Transverse colon (tissue), 4 donors: Measurements from ENCODE around the gene ADPRS. TPM values are rescaled to one million over a fixed set of nuclear protein-coding genes. Genes with fewer than 3 reads are reported as not detected.

Source experiments
- DNase-seq: peaks from one replicate; pipeline ENCODE4 v3.0.0-alpha.2; 2019
- H3K27ac ChIP-seq, 4 donors: fragments of 200-600 bp; sonication (generic); 2 replicates each; pipeline ENCODE4 v1.5.1; 2016 to 2018; ENCODE audit warnings: inconsistent platforms in 4 of 4
- H3K27me3 ChIP-seq: fragments of 200-600 bp; sonication (generic); 2 replicates; pipeline ENCODE4 v1.5.1; 2017; ENCODE audit warnings: inconsistent platforms
- H3K36me3 ChIP-seq, 4 donors: fragments of 200-600 bp; sonication (generic); 2 replicates each; pipeline ENCODE4 v1.5.1; 2017 to 2019; ENCODE audit warnings: inconsistent platforms in 4 of 4
- H3K4me1 ChIP-seq, 4 donors: fragments of 200-600 bp; sonication (generic); 2 replicates each; pipeline ENCODE4 v1.5.1; 2017 to 2020; ENCODE audit warnings: inconsistent platforms in 4 of 4
- H3K4me3 ChIP-seq, 4 donors: fragments of 200-600 bp; sonication (generic); 1 replicate in 1 of 4; 2 replicates in 3 of 4; pipeline versions ENCODE4 v1.5.1 to v1.6.1; 2017 to 2019; ENCODE audit warnings: inconsistent platforms in 4 of 4
- H3K9me3 ChIP-seq, 2 donors: fragments of 200-600 bp; sonication (generic); 2 replicates each; pipeline ENCODE4 v1.5.1; 2017 to 2019; ENCODE audit warnings: inconsistent platforms in 2 of 2
- CTCF ChIP-seq, 5 experiments: fragments of 200-600 bp in 3 of 5; fragments of 450-650 bp in 2 of 5; sonication (generic) in 3 of 5; IDR thresholded peaks; 1 replicate in 2 of 5; 2 replicates in 3 of 5; pipeline ENCODE4 v1.5.1; 2016 to 2017; ENCODE audit warnings: antibody characterized with exemption in 5 of 5, inconsistent platforms in 3 of 5, mild to moderate bottlenecking in 2 of 5, moderate library complexity in 1 of 5
- EP300 ChIP-seq: sonication (generic); formaldehyde crosslinking; IDR thresholded peaks from one replicate; pipeline ENCODE4 v1.6.1; 2017; ENCODE audit warnings: antibody characterized with exemption, low read depth
- POLR2A ChIP-seq: fragments of 450-650 bp; IDR thresholded peaks from one replicate; pipeline ENCODE4 v1.6.1; 2016; ENCODE audit warnings: antibody characterized with exemption, mild to moderate bottlenecking, moderate library complexity
- POLR2AphosphoS5 ChIP-seq, 3 donors: sonication (generic); formaldehyde crosslinking; IDR thresholded peaks; one replicate each; pipeline ENCODE4 v1.6.1; 2016; ENCODE audit warnings: antibody characterized with exemption in 3 of 3
- WGBS, 2 donors: methylation state at CpG; one replicate each; pipeline ENCODE4 v1.1.5; 2018; ENCODE audit warnings: low coverage in 1 of 2; 5-methylcytosine and 5-hydroxymethylcytosine counted together
- in situ Hi-C, 4 donors: fragments of 200-750 bp; cut with MboI; loops; one replicate each; pipeline versions ENCODE4 v1.15.0 to v1.15.1; 2017; ENCODE audit warnings: low sequenced_read_pairs in 3 of 4, low pct_ligation_motif_present in 1 of 4, low pct_unique_long_range_greater_than_20kb in 1 of 4
- intact Hi-C: fragments of 100-400 bp; cut with DNase I; formaldehyde crosslinking; loops from one replicate; pipeline ENCODE4 v1.15.1; 2023; ENCODE audit warnings: low total_unique reads
- total RNA-seq, 4 donors: library from RNA; depleted of rRNA; stranded (reverse); fragments of >200 nt; gene quantifications; one replicate each; pipeline ENCODE4 v1.1.0, GENCODE V29; 2016

ADPRS gene
- total RNA-seq, 4 donors from 2014 or later: 18.3 to 41.8 (median 28.6) TPM

- no peak for DNase-seq
- Histone ChIP-seq H3K4me3 (no peak overlapping the region), H3K36me3 (peaks cover 0 to 28% (median 9%) of the 10 kb centered on the region in 4 donors), H3K9me3 (no peaks in the 10 kb centered on the region), H3K27me3 (no peaks in the 10 kb centered on the region), H3K4me1 (peaks cover 4 to 15% (median 8%) of the 10 kb centered on the region in 4 donors), H3K27ac (no peak overlapping the region)
- in situ Hi-C loops: loop anchor here in 1 of 4 donors (10.0 kb wide), 1 partner anchor 90 kb away; no protein-coding TSS in a partner anchor
- WGBS, 2 donors: 88% methylated on average over 8 of the region's 8 CpGs; no CpG with 5 or more reads in 1 of the 2 donors
- no peak for TF ChIP-seq CTCF (IDR thresholded peaks at IDR 0.05)
- no peak for TF ChIP-seq POLR2A
- no peak for TF ChIP-seq EP300
- no peak for TF ChIP-seq POLR2AphosphoS5 (IDR thresholded peaks at IDR 0.05)
- intact Hi-C loops: loop anchor here (5.0 kb wide), 1 partner anchor 328 kb away; no protein-coding TSS in a partner anchor
Measured at GRCh38 chr1:36094621-36095061, 5.9 kb downstream of the ADPRS start.

DNA sequence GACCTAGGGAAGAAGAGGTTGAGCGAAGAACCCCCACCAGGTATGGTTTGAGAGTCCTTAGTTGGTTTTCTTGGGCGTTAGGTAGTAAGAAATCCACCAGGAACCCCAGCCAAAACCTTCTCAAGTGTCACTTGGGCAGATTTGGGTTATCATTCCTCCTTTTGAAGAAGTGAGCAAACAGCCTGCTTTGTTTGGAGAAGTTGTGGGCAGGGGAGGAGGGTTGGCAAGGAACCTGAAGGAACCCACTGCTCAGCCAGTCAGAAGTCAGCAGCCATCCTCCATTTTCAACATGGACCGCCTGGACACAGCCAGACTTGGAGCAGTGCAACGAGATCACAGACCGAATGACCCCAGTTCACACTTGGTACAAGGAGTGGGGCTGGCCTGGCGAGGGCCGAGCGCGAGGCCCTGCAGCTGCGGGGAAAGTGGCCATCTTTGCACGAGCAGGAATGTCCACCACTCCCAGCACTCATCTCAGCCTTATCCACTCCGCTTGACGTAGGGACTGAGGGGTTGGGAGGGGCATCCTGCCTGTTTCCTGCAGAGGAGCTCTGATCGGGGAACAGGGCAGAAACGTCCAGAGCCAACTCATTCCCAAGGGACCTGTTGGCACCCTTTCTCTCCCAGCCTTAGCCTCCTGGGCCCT is 7.2 kb downstream of the ADPRS start:
- TF ChIP-seq POLR2AphosphoS5 (IDR thresholded peaks at IDR 0.05) (no peak), POLR2A (no peak), CTCF (IDR thresholded peaks at IDR 0.05) (no peak), EP300 (no peak)
- Histone ChIP-seq H3K4me3 (no peak overlapping the region), H3K36me3 (peaks cover 0 to 28% (median 9%) of the 10 kb centered on the region in 4 donors)

DNA sequence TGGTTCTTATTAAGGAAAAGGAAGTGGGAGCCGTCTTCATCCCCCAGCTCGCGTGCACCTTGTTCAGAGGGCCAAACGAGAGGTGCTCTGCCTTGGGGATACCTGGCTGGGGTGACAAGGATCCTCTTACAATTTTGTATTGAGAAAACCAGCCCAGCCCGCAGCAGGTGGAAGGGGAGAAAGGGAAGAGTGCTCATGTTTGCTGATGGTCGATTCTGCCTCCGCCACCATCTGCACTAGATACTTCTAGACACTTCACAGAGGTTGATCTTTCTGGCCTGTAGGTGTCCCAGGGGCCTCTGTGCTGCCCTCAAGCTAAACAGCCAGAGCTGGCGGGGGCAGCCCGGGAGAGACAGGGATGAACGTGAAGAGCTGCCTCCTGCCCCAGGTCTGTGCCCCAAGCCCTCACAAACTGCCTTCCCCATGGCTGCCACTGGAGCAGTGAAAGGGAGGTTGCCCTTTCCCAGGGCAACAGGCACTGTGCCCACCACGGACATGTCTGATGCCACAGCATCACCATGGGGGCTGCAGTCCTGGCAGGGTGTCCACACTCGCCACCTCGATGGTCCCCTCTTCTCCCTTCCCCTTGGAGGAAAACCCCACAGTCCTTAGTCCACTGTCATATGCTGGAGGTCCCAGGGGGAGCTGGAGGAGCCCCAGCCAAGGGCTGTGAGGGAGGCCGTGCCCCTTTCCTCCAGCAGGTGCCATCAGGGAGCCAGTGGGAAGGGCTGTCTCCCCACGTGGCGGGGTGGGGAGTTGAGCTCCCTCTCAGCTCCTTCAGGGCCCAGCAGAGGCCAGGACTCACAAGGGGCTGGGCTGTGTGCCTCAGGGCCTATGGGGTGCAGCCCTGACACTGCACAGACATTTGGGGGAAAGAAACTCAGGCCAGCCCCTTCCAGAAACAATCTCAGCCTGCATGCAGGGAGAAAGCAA is 8.1 kb downstream of the ADPRS start:
- intact Hi-C loops (loop anchor here (5.0 kb wide), 1 partner anchor 326 kb away; no protein-coding TSS in a partner anchor), in situ Hi-C loops (loop anchor here in 1 of 4 donors (10.0 kb wide), 1 partner anchor 88 kb away; no protein-coding TSS in a partner anchor)
- TF ChIP-seq POLR2AphosphoS5 (IDR thresholded peaks at IDR 0.05) (no peak), EP300 (no peak), POLR2A (no peak), CTCF (IDR thresholded peaks at IDR 0.05) (no peak)
- no peak for DNase-seq
- 76% methylated on average over 16 of the region's 16 CpGs; no CpG with 5 or more reads in 1 of the 2 donors for WGBS, 2 donors
- Histone ChIP-seq H3K27ac (no peak overlapping the region), H3K27me3 (no peaks in the 10 kb centered on the region), H3K9me3 (no peaks in the 10 kb centered on the region), H3K4me3 (no peak overlapping the region), H3K4me1 (peaks cover 0 to 8% (median 3%) of the 10 kb centered on the region in 4 donors), H3K36me3 (peaks cover 0 to 28% (median 9%) of the 10 kb centered on the region in 4 donors)

More for the DNA sequence above, 7.2 kb downstream of the ADPRS start:
- in situ Hi-C loops (loop anchor here in 1 of 4 donors (10.0 kb wide), 1 partner anchor 89 kb away; no protein-coding TSS in a partner anchor), intact Hi-C loops (loop anchor here (5.0 kb wide), 1 partner anchor 326 kb away; no protein-coding TSS in a partner anchor)
- Histone ChIP-seq H3K27ac (no peak overlapping the region), H3K27me3 (no peaks in the 10 kb centered on the region), H3K9me3 (no peaks in the 10 kb centered on the region), H3K4me1 (peaks cover 0 to 14% (median 3%) of the 10 kb centered on the region in 4 donors)
- DNase-seq: no peak
- WGBS, 2 donors: 72% methylated on average over 15 of the region's 15 CpGs; no CpG with 5 or more reads in 1 of the 2 donors
